Stimulated activated CD4-positive, alpha-beta T cell treated with anti-CD3 and anti-CD28 coated beads, TNF-alpha, amount 100 ng/mL, for 48 hours (primary cell): ENCODE results near the gene SLC39A9.
A peak's percentile ranks its signal among the peaks of the same experiment; 100 is the strongest.

Experiments used
- DNase-seq, 3 donors: peaks; one replicate each; pipeline ENCODE4 v3.0.0-alpha.2; 2020; ENCODE audit warnings: low read depth in 3 of 3

SLC39A9 gene

DNA sequence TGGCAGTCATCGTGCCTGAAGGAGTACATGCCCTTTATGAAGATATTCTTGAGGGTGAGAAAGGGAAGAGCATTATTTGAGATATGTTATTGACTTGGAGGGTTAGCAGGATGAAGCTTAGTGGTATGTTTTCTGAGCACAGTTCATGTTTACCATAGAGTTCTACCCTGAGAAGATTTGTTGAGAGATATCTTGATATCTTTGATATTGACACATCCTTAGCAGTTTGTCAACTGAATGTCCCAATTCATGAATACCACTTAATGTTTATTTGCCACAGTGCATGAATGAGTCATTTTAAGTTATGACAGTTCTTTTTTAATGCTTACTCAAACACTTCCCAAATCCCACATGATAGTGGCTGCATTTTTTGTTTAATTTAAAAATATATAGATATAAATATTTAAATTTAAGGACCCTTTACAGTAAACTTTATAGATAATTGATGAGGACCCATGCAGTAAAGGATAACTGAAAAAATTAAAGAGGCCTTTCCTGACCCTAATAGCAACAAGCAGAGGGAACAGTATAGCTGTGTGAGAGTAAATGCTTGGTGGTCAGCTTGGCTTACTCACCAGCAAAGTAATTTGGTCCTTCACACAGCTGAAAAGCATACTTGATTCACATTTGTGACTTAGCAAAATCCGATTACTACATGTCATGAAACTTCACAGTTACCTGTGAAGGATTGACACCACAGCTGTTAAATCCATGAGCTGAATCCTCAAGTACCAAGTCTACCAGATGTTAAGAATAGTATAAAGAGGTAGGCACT, 25.8 kb downstream of the SLC39A9 start:
- no peak for DNase-seq

DNA sequence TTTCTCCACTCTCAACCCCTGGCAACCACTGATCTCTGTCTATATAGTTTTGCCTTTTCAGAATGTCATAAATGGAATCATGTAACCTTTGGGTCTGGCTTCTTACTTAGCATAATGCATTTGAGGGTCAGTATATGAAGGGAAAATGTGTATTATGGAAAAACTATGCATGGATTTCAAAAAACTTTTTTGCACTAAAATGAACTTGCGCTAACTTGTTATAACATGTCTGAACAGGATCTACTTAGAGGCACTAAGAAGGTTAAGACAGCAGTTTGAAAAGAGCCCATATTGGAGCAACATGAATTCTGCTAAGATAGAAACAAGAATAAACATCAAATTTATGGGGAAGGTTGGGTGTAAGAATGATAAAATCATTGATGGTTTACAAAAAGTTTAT, 29.1 kb downstream of the SLC39A9 start:
- no peak for DNase-seq

DNA sequence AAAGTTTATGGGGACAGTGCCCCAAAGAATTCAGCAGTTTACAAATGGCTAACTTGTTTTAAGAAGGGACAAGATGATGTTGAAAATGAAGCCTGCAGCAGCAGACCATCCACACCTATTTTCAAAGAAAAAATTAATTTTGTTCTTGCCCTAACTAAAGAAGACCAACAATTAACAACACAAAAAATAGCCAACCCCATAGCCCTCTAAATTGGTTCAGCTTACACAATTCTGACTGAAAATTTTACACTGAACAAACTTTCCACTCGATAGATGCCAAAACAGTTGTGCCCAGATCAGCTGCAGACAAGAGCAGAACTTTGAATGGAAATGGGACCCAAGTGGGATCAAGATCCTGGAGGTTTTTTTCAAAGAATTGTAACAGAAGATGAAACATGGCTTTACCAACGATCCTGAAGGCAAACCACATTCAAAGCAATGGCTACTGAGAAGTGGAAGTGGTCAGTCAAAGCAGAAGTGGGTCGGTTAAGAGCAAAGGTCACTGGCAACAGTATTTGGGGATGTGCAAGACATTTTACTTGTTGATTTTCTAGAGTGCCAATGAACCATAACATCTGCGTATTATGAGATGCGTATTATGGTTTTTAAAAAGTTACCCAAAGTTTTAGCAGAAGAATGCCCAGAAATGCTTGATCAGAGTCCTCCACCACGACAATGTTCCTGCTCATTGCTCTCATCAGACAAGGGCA, 30.0 kb downstream of the SLC39A9 start:
- no peak for DNase-seq

DNA sequence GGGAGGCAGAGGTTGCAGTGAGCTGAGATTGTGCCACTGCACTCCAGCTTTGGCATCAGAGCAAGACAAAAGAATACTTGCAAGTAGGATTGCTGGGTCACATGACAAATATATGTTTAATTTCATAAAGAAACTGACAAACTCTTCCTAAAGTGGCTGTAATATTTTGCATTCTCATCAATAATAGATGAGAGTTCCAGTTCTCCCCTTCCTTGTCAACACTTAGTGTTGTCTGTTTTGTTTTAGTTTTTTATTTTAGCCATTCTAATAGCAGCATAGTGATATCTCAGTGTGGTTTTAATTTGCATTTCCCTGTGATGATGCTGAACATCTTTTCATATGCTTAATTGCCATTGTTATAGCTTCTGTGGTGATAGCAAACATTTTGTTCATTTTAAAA, 31.2 kb downstream of the SLC39A9 start:
- DNase-seq: no peak

DNA sequence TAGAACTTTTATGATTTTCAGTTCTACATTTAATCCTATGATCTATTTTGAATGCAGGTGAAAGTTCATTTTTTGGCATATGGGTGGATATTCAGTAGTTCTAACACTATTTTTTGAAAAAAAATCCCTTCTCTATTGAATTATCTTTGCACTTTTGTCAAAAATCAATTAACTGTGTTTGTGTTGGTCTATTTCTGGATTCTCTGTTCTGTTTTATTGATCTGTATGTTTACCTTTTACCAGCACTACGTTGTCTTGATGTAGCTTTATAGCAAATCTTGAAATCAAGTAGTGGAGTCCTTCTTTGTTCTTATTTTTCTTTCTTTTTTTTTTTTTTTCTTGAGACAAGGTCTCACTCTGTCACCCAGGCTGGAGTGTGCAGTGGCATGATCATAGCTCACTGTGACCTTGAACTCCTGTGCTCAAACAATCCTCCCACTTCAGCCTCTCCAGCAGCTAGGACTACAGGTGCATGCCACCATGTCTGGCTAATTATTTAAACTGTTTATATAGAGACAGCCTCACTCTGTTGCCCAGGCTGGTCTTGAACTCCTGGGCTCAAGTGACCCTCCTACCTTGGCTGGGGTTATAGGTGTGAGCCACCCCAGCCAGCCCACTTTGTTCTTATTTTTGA, 31.9 kb downstream of the SLC39A9 start:
- DNase-seq: no peak

DNA sequence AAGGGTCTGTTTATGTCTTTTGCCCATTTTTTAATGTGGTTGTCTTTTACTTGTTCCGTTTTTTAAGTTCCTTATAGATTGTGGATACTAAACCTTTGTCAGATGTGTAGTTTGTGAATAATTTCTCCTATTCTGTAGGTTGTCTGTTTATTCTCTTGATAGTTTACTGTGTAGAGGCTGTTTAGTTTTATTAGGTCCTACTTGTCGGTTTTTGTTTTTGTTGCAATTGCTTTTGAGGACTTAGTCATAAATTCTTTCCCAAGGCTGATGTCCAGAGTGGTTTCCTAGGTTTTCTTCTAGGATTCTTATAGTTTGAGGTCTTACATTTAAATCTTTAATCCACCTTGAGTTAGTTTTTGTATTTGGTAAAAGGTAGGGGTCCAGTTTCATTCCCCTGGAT, 33.9 kb downstream of the SLC39A9 start:
- DNase-seq: no peak

DNA sequence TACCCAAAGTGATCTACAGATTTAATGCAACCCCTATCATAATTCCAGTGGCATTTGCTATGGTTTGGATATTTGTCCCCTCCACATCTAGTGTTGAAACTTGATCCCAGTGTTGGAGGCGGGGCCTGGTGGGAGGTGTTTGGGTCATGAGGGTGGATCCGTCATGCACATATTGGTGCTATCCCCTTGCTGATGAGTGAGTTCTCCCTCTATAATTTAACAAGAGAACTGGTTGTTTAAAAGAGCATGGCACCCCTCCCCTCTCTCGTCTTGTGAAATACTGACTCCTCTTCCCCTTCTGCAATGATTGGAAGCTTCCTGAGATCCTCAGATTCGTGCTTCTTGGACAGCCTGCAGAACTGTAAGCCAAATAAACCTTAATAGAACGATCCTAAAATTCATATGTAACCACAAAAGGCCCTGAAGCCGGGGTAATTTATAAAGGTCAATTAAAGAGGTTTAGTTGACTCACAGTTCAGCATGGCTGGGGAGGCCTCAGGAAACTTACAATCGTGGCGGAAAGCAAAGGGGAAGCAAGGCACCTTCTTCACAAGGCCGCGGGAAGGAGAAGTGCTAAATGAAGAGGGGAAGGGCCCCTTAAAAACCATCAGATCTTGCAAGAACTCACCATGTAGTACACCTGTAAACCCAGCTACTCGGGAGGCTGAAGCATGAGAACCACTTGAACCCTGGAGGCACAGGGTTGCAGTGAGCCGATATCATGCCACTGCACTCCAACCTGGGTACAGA, 41.2 kb downstream of the SLC39A9 start:
- no peak for DNase-seq

DNA sequence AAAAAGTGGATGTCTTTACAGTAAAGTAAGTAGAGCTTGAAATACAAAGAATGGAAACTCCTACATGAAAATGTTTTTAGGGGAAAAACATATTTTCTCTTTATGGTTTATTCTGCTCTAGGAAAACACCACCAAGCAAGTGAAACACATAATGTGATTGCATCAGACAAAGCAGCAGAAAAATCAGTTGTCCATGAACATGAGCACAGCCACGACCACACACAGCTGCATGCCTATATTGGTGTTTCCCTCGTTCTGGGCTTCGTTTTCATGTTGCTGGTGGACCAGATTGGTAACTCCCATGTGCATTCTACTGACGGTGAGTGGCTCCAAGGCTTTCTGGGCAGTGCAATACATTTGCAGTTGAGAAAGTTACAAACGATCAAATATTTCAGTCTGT, 43.5 kb downstream of the SLC39A9 start:
- no peak for DNase-seq

DNA sequence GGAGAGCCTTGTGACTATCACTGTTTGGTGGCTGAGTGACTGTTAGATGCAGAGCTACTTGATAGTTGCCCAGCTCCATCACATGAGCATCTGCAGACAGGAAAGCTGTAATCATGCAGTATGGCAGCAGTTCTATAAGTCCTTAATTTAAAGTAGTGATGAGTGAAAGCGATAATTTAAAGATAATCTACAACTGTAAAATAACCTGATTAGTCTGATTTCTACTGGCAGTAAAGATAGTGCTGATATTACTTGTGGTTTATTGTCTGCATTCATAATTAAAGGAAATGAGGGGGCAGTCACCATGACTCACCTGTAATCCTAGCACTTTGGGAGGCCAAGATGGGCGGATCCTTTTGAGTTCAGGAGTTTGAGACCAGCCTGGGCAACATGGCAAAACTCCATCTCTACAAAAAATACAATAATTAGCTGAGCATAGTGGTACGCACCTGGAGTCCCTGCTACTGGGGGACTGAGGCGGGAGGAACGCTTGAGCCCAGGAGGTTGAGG, 44.9 kb downstream of the SLC39A9 start:
- no peak for DNase-seq

DNA sequence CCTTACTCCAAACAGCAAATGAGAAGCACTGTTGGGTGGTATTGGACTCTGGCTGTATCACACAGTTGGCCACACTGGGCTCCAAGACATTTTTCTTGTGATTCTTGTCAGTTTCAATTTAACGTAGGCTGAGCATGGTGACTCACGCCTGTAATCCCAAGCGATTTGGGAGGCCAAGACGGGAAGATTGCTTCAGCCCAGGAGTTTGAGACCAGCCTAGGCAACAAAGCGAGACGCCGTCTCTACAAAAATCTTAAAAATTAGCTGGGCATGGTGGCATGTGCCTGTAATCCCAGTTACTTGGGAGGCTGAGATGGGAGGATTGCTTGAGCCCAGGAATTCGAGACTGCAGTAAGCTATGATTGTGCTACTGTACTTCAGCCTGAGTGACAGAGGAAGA, 50.7 kb downstream of the SLC39A9 start:
- no peak for DNase-seq

DNA sequence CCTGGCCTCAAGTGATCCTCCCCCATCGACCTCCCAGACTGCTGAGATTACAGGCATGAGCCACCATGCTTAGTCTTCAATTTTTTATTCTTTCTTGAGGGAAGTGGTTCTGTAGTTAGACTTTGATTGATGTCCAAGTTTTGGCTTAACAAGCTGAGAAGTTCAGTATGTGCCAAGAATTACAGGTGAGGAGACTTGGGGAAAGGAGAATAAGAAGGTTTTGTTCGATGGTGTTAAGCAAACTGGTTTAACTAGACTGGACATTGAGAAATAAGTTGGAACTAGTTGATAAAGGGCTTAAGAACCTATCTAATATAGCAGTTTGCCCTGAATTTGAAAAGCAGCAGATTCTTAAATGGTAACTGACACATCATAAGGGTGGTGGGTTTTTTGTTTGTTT, 53.4 kb downstream of the SLC39A9 start:
- DNase-seq: no peak

DNA sequence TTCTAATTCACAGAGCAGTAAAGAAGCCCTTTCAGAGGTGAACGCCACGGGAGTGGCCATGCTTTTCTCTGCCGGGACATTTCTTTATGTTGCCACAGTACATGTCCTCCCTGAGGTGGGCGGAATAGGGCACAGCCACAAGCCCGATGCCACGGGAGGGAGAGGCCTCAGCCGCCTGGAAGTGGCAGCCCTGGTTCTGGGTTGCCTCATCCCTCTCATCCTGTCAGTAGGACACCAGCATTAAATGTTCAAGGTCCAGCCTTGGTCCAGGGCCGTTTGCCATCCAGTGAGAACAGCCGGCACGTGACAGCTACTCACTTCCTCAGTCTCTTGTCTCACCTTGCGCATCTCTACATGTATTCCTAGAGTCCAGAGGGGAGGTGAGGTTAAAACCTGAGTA, 59.9 kb downstream of the SLC39A9 start:
- no peak for DNase-seq

DNA sequence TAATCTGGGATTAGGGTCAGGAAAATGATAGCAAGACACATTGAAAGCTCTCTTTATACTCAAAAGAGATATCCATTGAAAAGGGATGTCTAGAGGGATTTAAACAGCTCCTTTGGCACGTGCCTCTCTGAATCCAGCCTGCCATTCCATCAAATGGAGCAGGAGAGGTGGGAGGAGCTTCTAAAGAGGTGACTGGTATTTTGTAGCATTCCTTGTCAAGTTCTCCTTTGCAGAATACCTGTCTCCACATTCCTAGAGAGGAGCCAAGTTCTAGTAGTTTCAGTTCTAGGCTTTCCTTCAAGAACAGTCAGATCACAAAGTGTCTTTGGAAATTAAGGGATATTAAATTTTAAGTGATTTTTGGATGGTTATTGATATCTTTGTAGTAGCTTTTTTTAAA, 60.6 kb downstream of the SLC39A9 start:
- DNase-seq: no peak

DNA sequence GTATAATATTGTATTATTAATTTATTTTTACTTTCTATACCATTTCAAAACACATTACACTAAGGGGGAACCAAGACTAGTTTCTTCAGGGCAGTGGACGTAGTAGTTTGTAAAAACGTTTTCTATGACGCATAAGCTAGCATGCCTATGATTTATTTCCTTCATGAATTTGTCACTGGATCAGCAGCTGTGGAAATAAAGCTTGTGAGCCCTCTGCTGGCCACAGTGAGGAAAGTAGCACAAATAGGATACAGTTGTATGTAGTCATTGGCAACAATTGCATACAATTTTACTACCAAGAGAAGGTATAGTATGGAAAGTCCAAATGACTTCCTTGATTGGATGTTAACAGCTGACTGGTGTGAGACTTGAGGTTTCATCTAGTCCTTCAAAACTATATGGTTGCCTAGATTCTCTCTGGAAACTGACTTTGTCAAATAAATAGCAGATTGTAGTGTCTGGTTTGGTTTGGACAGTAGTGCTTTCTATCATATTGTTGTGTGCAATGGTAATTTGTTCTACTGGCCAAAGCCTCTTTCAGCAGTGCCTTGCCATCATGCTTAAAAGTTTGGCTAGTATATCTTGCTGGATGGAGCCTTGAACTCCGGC, 61.7 kb downstream of the SLC39A9 start:
- DNase-seq: peak in 2 of 3 donors; percentile 32 to 33

DNA sequence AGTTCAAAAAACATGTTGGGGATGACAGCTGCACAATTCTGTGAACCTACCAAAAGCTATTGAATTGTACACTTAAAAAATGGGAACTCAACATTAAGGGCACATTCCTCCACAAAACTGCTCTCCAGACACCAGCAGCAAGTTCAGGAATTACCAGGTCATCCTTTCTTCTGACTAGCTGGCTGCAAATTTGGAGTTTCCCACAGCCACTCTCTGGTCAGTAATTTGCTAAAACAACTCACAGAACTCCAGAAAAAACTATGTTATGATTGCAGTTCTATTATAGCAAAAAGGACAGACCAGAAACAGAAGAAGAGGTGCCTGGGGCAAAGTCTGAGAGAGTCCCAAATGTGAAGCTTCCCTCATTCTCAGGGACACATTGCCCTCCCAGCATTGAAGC, 65.9 kb downstream of the SLC39A9 start:
- no peak for DNase-seq

DNA sequence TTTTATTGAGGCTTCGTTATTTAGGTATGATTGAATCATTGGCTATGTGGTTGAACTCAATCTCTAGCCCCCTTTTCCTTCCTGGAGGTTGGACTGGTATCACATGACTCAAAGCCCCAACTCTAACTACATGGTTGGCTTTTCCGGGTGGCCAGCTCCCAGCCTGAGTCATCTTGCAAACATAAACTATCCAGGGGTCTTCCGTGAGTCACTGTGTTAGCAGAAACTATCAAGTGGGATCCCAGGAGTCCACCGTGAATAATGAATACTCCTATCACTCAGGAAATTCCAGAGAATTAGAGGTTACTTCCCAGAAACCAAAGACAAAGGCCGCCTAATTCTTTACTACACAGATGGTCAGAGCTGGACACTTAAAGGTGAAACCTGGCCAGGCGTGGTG, 66.3 kb downstream of the SLC39A9 start:
- DNase-seq: no peak

DNA sequence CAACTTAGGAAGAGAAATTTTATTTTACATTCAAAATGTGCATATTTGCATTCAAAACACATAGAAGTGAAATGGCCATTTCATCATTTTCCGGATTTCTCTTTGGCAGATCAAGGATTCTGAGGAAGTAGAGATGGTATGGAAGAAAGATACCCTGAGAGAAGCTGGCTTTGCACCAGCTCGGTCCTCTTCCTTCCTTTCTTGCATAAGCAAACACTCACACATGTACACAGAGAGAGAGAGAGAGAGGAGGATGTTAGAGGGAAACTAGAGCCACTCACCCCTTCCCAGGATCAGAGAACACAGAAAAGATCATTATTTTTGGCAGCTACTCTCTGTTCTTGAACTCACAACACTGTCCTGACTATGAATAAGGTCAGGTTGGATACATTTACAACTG, 70.5 kb downstream of the SLC39A9 start:
- no peak for DNase-seq

DNA sequence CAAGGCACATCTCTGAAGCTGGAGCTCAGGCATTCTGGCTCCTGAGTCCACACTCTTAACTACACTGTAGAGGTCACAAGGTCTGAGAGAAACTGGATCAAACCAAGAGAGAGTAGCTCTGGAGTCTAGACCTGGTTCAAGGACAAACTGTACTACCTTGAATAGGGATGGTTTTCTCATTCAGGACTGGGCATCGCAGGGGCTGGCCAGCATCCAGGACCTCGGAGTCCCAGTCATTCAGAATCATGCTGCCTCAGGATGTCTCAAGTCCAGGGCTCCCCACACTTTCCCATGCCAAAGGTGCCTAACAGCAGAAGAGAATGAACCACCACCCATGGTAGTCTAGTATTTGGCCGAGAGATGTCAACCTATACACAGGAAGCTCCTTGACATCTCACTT, 72.9 kb downstream of the SLC39A9 start:
- no peak for DNase-seq

DNA sequence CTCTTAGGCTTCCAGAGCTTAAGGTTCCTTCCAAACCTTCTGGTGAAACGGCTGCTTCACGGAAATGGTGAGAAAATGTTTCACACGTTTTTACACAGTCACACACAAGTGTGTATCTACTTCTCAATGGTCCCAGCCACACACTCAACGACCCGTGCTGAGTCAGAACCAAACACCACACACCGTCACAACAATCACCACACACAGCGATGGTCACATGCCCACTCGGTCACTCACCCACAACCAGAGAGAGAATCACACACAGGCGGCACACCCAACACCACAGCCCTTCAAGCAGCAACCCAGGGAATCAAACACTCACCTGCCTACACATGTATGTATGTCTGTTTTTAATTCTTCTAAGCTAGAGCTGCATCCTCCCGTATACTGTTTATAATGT, 73.4 kb downstream of the SLC39A9 start:
- DNase-seq: no peak

DNA sequence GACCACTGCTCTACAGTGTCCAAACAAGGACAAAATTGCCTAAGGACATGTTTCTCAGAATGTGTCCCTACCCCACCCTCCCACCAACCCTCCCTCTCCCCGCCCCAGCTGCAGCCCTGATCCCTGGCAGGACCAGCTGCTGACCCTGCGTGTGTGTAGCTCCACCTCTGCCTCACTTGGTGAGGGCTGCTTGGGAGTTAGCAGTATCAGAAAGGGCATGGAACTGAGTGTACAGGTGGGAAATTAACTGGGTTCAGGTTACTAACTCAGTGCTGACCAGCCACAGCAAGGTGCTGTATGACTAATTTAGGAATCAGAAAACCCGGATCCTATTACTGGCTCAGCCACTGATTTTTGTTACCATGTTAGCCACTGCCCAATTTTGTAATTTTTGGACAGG, 74.8 kb downstream of the SLC39A9 start:
- DNase-seq: no peak

DNA sequence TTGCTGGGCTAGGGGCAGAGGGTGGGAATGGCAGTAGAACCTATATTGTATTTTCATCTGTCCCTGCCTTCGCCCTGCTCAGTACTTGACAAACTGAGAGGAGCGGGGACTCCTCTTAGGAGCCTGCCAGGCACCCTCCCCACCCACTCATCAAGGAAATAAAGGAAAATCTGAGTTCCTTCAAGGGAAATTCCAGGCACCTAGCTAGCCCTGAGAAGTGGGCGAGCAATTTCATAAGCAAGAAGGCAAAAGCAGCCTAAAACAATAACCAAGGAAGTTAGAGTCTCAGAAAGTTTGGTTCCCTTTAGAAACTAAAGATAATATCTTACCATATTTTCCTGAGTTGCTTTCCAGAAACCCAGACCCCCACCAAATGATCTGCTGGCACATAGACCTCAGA, 75.5 kb downstream of the SLC39A9 start:
- DNase-seq: no peak
